22Rv1 (cell line): Measurements from ENCODE around the gene COX4I1.

Experiments
- H3K27ac ChIP-seq: fragments of 450-650 bp; 2 replicates; pipeline ENCODE4 v1.5.1; 2017
- ZFX ChIP-seq: fragments of 450-650 bp; IDR thresholded peaks from 2 replicates; pipeline ENCODE4 v1.6.1; 2017; ENCODE audit warnings: antibody characterized with exemption, borderline replicate concordance
- TF ChIP-seq, protein P1 (sequence below): fragments of 450-650 bp; IDR thresholded peaks from 2 replicates; pipeline ENCODE4 v1.5.1; 2017; ENCODE audit warnings: mild to moderate bottlenecking

Gene COX4I1

DNA sequence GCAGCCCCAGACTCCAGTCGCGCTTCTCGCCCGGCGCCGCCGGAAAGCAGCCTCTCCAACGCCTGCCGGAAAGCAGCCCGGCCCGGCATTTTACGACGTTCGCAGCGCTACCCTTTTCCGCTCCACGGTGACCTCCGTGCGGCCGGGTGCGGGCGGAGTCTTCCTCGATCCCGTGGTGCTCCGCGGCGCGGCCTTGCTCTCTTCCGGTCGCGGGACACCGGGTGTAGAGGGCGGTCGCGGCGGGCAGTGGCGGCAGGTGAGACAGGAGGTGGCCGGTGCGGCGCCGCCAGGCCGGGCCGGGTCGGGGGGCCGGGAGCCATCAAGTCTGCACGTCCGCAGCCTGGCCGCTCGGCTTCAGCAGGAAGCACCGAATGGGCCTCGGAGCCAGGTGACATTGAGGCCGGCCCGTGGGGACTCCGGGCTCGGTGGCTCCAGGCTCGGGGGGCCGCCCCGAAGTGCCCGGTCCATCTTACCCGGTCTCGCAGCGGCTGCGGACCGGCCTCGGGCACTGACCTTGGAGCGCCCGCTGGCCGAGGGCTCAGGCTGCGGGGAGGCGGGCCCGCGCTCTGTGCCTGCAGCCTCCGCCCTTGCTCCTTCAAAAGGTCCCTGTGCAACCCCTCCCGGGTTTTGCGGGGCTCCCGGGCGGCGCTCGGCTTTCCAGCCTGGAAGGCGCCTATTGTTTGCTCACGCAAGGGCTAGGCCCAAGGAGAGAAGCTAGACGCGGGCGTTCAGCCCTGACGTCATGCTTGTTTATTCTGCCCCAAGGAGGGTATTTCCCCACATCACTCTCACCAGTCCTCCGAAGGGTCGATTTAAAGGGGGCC, at the start of gene COX4I1, which contains the start of gene EMC8:
TSS of gene COX4I1 (plus strand) at position 199 of the 824 bp plus-strand sequence. CDS start 1,511 bp downstream, outside the sequence.
TSS of gene EMC8 (minus strand) at position 48 of the 824 bp plus-strand sequence. CDS start 249 bp downstream, outside the sequence.
- H3K27ac ChIP-seq, result peak within 1 kb of the TSS; percentile 89

GRCh38 chr16:85749771-85750145, 49.7 kb upstream of the COX4I1 start:
- no peak overlapping the region for H3K27ac ChIP-seq
- TF ChIP-seq ZFX, result no peak
- TF ChIP-seq, protein P1, sequence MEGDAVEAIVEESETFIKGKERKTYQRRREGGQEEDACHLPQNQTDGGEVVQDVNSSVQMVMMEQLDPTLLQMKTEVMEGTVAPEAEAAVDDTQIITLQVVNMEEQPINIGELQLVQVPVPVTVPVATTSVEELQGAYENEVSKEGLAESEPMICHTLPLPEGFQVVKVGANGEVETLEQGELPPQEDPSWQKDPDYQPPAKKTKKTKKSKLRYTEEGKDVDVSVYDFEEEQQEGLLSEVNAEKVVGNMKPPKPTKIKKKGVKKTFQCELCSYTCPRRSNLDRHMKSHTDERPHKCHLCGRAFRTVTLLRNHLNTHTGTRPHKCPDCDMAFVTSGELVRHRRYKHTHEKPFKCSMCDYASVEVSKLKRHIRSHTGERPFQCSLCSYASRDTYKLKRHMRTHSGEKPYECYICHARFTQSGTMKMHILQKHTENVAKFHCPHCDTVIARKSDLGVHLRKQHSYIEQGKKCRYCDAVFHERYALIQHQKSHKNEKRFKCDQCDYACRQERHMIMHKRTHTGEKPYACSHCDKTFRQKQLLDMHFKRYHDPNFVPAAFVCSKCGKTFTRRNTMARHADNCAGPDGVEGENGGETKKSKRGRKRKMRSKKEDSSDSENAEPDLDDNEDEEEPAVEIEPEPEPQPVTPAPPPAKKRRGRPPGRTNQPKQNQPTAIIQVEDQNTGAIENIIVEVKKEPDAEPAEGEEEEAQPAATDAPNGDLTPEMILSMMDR, result no peak

More for the DNA sequence above, at the start of gene COX4I1, which contains the start of gene EMC8:
- TF ChIP-seq, protein P1, result no peak
- TF ChIP-seq ZFX, result no peak

DNA sequence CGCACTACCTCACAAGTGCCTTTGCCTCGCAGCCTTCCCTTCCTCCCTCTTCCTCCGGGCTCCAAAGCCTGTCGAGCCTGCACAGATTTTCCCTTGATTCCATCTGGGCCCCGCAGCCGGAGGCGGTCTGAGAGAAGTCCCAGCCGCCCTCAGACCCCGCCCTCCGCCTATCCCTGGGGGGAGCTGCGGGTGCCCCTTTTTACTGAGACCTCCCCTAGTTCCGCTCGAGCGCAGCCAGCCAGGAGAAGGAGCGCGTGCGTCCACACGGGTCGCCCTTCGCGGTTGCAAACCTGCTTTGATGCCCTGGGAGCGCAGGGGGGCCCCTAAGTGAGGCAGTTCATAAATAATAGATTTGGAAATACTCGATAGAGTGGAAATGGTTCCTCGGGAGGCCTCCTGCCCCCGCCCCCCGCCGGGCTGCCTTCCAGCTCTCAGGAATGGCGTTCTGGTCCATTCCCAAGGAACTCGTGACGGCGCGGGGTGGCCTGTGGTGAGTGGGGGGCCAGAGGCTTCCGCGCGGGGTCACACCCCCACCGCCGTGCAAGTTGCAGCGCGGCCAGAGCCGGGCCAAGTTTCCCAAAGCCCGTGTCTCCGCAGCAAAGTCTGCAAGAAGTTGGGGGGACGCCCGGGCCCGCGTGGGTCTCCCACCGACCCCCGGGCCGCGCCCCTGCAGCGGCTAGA, 49.2 kb upstream of the COX4I1 start:
- no peak overlapping the region for H3K27ac ChIP-seq
- no peak for TF ChIP-seq ZFX
- TF ChIP-seq, protein P1, result no peak

GRCh38 chr16:85750827-85751697, 48.4 kb upstream of the COX4I1 start, which contains the start of gene C16orf74:
TSS of gene C16orf74 (minus strand) at chr16:85751096. CDS start at chr16:85735217, 15,879 bp downstream.
- no peak within 1 kb of the TSS for H3K27ac ChIP-seq
- TF ChIP-seq, protein P1, result no peak
- TF ChIP-seq ZFX, result no peak

GRCh38 chr16:85751698-85752501, 47.6 kb upstream of the COX4I1 start:
- TF ChIP-seq, protein P1, result no peak
- TF ChIP-seq ZFX, result no peak
- no peak overlapping the region for H3K27ac ChIP-seq
